ENCODE measurements around the gene LRRTM4.
"Not testable (repeated sequence)": the region's sequence is repeated elsewhere in the genome, so short reads cannot be mapped to it uniquely, and the experiment has no call there.

The LRRTM4 gene

GRCh38 chr2:77045456-77045855 lies 476.7 kb downstream of the LRRTM4 start:
- DNase-seq = not testable (repeated sequence)

- no peak for DNase-seq
Measured at GRCh38 chr2:77034445-77034844, 487.7 kb downstream of the LRRTM4 start.

GRCh38 chr2:77029237-77029636 lies 492.9 kb downstream of the LRRTM4 start:
- DNase-seq = not testable (repeated sequence)

GRCh38 chr2:77028032-77028600 lies 494.1 kb downstream of the LRRTM4 start:
- no peak for DNase-seq

- DNase-seq = no peak
Measured at GRCh38 chr2:77025714-77026113, 496.5 kb downstream of the LRRTM4 start.

- DNase-seq = no peak
Measured at GRCh38 chr2:77021161-77021560, 501.0 kb downstream of the LRRTM4 start.

GRCh38 chr2:77018219-77018618 lies 504.0 kb downstream of the LRRTM4 start:
- DNase-seq = no peak

GRCh38 chr2:77017355-77017745 lies 504.8 kb downstream of the LRRTM4 start:
- DNase-seq = no peak

GRCh38 chr2:77016443-77017354 lies 505.5 kb downstream of the LRRTM4 start:
- no peak for DNase-seq

- DNase-seq = no peak
Measured at GRCh38 chr2:77013953-77014352, 508.2 kb downstream of the LRRTM4 start.

- DNase-seq = no peak
Measured at GRCh38 chr2:77013457-77013856, 508.7 kb downstream of the LRRTM4 start.

- no peak for DNase-seq
Measured at GRCh38 chr2:77009307-77009706, 512.9 kb downstream of the LRRTM4 start.

GRCh38 chr2:77008853-77009252 lies 513.3 kb downstream of the LRRTM4 start:
- no peak for DNase-seq

- DNase-seq = no peak
Measured at GRCh38 chr2:77007686-77008085, 514.5 kb downstream of the LRRTM4 start.

GRCh38 chr2:77005522-77005921 lies 516.7 kb downstream of the LRRTM4 start:
- DNase-seq = no peak

GRCh38 chr2:77001895-77002294 lies 520.3 kb downstream of the LRRTM4 start:
- no peak for DNase-seq

- DNase-seq = no peak
Measured at GRCh38 chr2:76998704-76999103, 523.5 kb downstream of the LRRTM4 start.

GRCh38 chr2:76998152-76998551 lies 524.0 kb downstream of the LRRTM4 start:
- DNase-seq = no peak

- no peak for DNase-seq
Measured at GRCh38 chr2:76997296-76997695, 524.9 kb downstream of the LRRTM4 start.

GRCh38 chr2:76985387-76986136 lies 536.6 kb downstream of the LRRTM4 start:
- no peak for DNase-seq

- DNase-seq = no peak
Measured at GRCh38 chr2:76984359-76984758, 537.8 kb downstream of the LRRTM4 start.

GRCh38 chr2:76980067-76980787 lies 541.9 kb downstream of the LRRTM4 start:
- DNase-seq = no peak

Measured in amniotic stem cell (primary cell).